Measurements from ENCODE around the gene VPS37C.

DNA sequence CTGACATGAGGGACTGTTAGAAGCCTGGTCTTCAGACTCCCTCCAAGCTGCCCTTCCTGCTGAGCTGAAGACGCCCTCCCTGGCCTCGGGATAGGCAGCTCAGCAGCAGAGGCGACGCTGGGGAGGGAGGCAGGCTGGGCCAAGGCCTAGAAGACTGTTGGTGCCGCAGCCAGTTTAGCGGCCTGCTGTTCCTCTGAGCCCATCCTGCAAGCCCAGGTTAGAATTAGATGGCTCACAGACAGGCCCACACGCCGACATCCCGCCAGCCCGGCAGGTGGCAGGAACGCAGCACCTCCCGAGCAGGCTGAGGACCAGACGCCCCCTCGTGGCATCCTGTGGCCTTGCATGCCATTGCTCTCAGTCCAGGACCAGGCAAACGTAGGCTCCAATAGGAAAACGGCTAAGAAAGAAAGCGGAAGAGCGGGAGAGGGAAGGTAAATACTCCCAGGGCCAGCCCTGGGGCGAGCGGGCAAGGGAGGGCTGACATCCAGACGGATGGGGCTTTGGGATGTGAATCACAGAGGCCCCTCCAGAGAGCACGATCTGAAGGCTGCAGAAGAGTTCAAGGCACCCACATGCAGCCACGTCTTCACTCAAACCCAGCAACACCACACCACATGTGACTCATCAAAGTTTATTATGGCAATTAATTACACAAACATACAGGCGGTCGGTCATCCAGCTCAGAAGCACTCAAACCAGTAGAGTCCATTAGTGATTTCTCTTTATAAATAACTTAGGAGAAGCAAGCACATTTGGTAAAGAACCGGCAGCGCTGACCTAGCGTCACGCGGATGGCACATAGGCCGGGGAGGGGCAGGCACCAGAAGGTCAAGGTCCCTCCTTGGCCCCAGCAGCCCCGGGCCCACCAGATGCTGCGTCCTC is 31.3 kb downstream of the VPS37C start:
- TF ChIP-seq, protein P1, sequence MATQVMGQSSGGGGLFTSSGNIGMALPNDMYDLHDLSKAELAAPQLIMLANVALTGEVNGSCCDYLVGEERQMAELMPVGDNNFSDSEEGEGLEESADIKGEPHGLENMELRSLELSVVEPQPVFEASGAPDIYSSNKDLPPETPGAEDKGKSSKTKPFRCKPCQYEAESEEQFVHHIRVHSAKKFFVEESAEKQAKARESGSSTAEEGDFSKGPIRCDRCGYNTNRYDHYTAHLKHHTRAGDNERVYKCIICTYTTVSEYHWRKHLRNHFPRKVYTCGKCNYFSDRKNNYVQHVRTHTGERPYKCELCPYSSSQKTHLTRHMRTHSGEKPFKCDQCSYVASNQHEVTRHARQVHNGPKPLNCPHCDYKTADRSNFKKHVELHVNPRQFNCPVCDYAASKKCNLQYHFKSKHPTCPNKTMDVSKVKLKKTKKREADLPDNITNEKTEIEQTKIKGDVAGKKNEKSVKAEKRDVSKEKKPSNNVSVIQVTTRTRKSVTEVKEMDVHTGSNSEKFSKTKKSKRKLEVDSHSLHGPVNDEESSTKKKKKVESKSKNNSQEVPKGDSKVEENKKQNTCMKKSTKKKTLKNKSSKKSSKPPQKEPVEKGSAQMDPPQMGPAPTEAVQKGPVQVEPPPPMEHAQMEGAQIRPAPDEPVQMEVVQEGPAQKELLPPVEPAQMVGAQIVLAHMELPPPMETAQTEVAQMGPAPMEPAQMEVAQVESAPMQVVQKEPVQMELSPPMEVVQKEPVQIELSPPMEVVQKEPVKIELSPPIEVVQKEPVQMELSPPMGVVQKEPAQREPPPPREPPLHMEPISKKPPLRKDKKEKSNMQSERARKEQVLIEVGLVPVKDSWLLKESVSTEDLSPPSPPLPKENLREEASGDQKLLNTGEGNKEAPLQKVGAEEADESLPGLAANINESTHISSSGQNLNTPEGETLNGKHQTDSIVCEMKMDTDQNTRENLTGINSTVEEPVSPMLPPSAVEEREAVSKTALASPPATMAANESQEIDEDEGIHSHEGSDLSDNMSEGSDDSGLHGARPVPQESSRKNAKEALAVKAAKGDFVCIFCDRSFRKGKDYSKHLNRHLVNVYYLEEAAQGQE (IDR thresholded peaks at IDR 0.05; ENCODE audit: insufficient read depth in 1 of 2, low read depth in 2 of 2, low read length in 1 of 2), result no peak
- TF ChIP-seq, protein P2, sequence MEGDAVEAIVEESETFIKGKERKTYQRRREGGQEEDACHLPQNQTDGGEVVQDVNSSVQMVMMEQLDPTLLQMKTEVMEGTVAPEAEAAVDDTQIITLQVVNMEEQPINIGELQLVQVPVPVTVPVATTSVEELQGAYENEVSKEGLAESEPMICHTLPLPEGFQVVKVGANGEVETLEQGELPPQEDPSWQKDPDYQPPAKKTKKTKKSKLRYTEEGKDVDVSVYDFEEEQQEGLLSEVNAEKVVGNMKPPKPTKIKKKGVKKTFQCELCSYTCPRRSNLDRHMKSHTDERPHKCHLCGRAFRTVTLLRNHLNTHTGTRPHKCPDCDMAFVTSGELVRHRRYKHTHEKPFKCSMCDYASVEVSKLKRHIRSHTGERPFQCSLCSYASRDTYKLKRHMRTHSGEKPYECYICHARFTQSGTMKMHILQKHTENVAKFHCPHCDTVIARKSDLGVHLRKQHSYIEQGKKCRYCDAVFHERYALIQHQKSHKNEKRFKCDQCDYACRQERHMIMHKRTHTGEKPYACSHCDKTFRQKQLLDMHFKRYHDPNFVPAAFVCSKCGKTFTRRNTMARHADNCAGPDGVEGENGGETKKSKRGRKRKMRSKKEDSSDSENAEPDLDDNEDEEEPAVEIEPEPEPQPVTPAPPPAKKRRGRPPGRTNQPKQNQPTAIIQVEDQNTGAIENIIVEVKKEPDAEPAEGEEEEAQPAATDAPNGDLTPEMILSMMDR (IDR thresholded peaks at IDR 0.05), result peak; percentile 100
- no peak for TF ChIP-seq SIN3A (IDR thresholded peaks at IDR 0.05; ENCODE audit: borderline replicate concordance, insufficient read depth, low read depth, low read length)
